Measurements from ENCODE around the gene LTB4R. TPM values are rescaled to one million over a fixed set of nuclear protein-coding genes. Genes with fewer than 3 reads are reported as not detected.
"Not testable (repeated sequence)": the region's sequence is repeated elsewhere in the genome, so short reads cannot be mapped to it uniquely, and the experiment has no call there.

LTB4R gene
- total and polyA plus RNA-seq, 2 donors from 2014 or later, result 4.6 to 9.3 TPM

DNA sequence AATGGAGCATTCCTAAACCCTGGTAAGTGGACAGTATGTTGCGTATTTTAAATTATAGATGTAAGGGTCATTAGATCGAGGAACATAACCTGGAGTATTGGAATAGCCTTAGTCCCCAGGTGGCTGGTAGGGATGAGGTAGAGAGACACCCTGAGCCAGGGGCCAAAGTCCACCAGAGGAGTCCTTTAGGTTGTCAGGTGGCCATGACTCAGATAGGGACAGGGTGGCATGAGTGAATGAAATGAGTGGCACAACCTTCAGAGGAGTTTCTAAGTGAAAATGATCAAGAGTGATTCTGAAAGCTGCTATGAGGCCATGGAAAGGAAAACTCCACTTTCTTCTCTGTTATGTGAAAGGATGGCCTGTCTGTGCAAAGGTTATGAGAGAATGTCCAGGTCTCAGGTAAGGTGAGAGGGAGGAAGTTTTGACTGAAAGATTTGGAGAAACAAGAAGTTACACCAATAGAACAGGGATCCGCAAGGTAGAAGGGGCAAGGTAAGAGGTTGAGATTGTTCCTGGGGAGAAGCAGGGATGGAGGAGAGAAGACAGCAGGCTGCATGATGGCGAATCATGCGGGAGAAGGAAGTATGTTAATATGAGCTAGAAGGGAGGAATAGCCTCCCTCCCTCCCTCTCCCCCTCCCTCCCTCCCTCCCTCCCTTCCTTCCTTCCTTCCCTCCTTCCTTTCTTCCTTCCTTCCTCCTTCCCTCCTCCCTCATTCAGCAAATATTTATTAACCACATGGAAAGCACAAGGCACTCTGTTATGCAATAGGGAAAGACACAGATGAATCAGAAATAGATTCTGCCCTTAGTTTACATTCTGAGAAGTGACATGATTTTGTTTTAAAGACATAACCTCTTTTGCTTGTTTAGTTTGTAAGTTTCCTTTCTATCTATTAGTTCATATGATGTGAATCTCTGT lies 42.5 kb downstream of the LTB4R start:
- Histone ChIP-seq H3K4me1 (ENCODE audit: control insufficient read depth in 2 of 3, insufficient read depth in 2 of 3, low read depth in 1 of 3, low read length in 3 of 3) (peaks cover 0 to 4% (median 0%) of the 10 kb centered on the region in 3 donors), H3K36me3 (ENCODE audit: control insufficient read depth in 2 of 3, insufficient read depth in 3 of 3, low read length in 3 of 3) (no peaks in the 10 kb centered on the region), H3K9ac (ENCODE audit: low read length in 3 of 3) (no peak overlapping the region), H3K27ac (ENCODE audit: low read depth in 2 of 2, low read length in 2 of 2) (no peak overlapping the region), H3K4me3 (ENCODE audit: low read length in 3 of 3) (no peak overlapping the region), H3K9me3 (ENCODE audit: control insufficient read depth in 2 of 3, insufficient read depth in 1 of 3, low read length in 3 of 3) (no peaks in the 10 kb centered on the region), H3K27me3 (ENCODE audit: control insufficient read depth, insufficient read depth, low read length) (no peaks in the 10 kb centered on the region)
- TF ChIP-seq, protein P1, sequence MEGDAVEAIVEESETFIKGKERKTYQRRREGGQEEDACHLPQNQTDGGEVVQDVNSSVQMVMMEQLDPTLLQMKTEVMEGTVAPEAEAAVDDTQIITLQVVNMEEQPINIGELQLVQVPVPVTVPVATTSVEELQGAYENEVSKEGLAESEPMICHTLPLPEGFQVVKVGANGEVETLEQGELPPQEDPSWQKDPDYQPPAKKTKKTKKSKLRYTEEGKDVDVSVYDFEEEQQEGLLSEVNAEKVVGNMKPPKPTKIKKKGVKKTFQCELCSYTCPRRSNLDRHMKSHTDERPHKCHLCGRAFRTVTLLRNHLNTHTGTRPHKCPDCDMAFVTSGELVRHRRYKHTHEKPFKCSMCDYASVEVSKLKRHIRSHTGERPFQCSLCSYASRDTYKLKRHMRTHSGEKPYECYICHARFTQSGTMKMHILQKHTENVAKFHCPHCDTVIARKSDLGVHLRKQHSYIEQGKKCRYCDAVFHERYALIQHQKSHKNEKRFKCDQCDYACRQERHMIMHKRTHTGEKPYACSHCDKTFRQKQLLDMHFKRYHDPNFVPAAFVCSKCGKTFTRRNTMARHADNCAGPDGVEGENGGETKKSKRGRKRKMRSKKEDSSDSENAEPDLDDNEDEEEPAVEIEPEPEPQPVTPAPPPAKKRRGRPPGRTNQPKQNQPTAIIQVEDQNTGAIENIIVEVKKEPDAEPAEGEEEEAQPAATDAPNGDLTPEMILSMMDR (IDR thresholded peaks at IDR 0.05; ENCODE audit: borderline replicate concordance, extremely low read depth, insufficient read depth), result no peak
- no peak for FAIRE-seq
- intact Hi-C loops (cut with DNase I), result no loop called here
- DNase-seq, result no peak

DNA sequence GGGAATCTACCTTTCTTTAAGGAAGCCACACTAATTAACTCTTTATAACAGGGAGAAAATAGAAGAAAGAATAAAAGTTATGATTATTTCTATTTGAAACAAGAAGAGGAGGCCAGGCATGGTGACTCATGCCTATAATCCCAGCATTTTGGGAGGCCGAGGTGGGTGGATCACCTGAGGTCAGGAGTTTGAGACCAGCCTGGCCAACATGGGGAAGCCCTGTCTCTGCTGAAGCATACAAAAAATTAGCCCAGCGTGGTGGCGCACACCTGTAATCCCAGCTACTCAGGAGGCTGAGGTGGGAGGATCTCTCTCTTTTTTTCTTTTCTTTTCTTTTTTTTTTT lies 43.2 kb downstream of the LTB4R start:
- FAIRE-seq; H3K4me1 ChIP-seq (ENCODE audit: control insufficient read depth in 2 of 3, insufficient read depth in 2 of 3, low read depth in 1 of 3, low read length in 3 of 3); H3K27me3 ChIP-seq (ENCODE audit: control insufficient read depth, insufficient read depth, low read length); H3K36me3 ChIP-seq (ENCODE audit: control insufficient read depth in 2 of 3, insufficient read depth in 3 of 3, low read length in 3 of 3); H3K9me3 ChIP-seq (ENCODE audit: control insufficient read depth in 2 of 3, insufficient read depth in 1 of 3, low read length in 3 of 3); H3K4me3 ChIP-seq (ENCODE audit: low read length in 3 of 3); H3K27ac ChIP-seq (ENCODE audit: low read depth in 2 of 2, low read length in 2 of 2); H3K9ac ChIP-seq (ENCODE audit: low read length in 3 of 3); intact Hi-C loops (cut with DNase I): not testable (repeated sequence)
- DNase-seq, result peak in 1 of 5 donors; percentile 9

DNA sequence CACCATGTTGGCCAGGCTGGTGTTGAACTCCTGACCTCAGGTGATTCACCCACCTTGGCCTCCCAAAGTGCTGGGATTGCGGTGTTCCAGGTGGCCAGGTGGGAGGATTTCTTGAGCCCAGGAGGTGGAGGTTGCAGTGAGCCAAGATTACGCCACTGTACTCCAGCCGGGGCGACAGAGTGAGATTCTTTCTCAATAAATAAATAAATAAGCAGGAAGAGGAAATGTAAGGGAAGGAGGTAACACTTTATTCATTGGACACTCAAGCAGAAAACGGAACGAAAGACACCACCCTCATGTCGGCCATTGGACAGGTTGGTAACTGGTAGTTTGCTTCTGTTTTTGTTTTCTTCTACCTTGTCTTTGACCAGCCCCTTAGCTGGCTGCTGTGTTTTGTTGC lies 43.7 kb downstream of the LTB4R start:
- no peak overlapping the region for H3K9ac ChIP-seq (ENCODE audit: low read length in 3 of 3)
- H3K36me3 ChIP-seq (ENCODE audit: control insufficient read depth in 2 of 3, insufficient read depth in 3 of 3, low read length in 3 of 3), result no peaks in the 10 kb centered on the region
- no peaks in the 10 kb centered on the region for H3K27me3 ChIP-seq (ENCODE audit: control insufficient read depth, insufficient read depth, low read length)
- no peak overlapping the region for H3K27ac ChIP-seq (ENCODE audit: low read depth in 2 of 2, low read length in 2 of 2)
- no peak overlapping the region for H3K4me3 ChIP-seq (ENCODE audit: low read length in 3 of 3)
- DNase-seq (no peak), FAIRE-seq (no peak)
- H3K9me3 ChIP-seq (ENCODE audit: control insufficient read depth in 2 of 3, insufficient read depth in 1 of 3, low read length in 3 of 3), result no peaks in the 10 kb centered on the region
- intact Hi-C loops (cut with DNase I), result no loop called here
- H3K4me1 ChIP-seq (ENCODE audit: control insufficient read depth in 2 of 3, insufficient read depth in 2 of 3, low read depth in 1 of 3, low read length in 3 of 3), result peaks cover 0 to 4% (median 0%) of the 10 kb centered on the region in 3 donors
- TF ChIP-seq, protein P1 (IDR thresholded peaks at IDR 0.05; ENCODE audit: borderline replicate concordance, extremely low read depth, insufficient read depth), result no peak

DNA sequence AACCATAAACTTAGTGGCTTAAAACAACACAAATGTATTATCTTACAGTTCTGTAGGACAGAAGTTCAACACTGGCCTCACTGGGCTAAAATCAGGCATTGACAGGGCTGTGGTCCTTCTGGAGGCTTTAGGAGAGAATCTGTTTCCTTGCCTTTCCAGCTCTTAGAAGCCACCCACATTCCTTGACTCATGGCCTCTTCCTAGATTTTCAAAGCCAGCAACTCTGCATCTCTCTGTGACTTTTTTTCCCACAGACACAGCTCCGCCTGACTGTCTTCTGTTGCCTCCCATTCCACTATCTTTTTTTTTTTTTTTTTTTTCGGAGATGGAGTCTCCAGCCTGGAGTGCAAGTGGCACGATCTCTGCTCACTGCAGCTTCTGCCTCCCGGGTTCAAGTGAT lies 44.9 kb downstream of the LTB4R start:
- no peaks in the 10 kb centered on the region for H3K27me3 ChIP-seq (ENCODE audit: control insufficient read depth, insufficient read depth, low read length)
- FAIRE-seq, result no peak
- TF ChIP-seq, protein P1 (IDR thresholded peaks at IDR 0.05; ENCODE audit: borderline replicate concordance, extremely low read depth, insufficient read depth), result no peak
- no peaks in the 10 kb centered on the region for H3K9me3 ChIP-seq (ENCODE audit: control insufficient read depth in 2 of 3, insufficient read depth in 1 of 3, low read length in 3 of 3)
- DNase-seq, result no peak
- H3K27ac ChIP-seq (ENCODE audit: low read depth in 2 of 2, low read length in 2 of 2), result no peak overlapping the region
- intact Hi-C loops (cut with DNase I), result no loop called here
- H3K4me1 ChIP-seq (ENCODE audit: control insufficient read depth in 2 of 3, insufficient read depth in 2 of 3, low read depth in 1 of 3, low read length in 3 of 3), result peaks cover 0 to 4% (median 0%) of the 10 kb centered on the region in 3 donors
- no peak overlapping the region for H3K4me3 ChIP-seq (ENCODE audit: low read length in 3 of 3)
- no peak overlapping the region for H3K9ac ChIP-seq (ENCODE audit: low read length in 3 of 3)
- H3K36me3 ChIP-seq (ENCODE audit: control insufficient read depth in 2 of 3, insufficient read depth in 3 of 3, low read length in 3 of 3), result no peaks in the 10 kb centered on the region
